Right lobe of liver (tissue), 4 donors: ENCODE measurements around the gene CCDC83.

ENCODE experiments used
- POLR2A ChIP-seq: fragments of 450-650 bp; IDR thresholded peaks from one replicate; pipeline ENCODE4 v1.6.1; 2017; ENCODE audit warnings: antibody characterized with exemption, mild to moderate bottlenecking
- TF ChIP-seq, protein P1 (sequence below), 4 donors: fragments of 200-600 bp in 3 of 4; fragments of 450-650 bp in 1 of 4; IDR thresholded peaks; one replicate each; pipeline versions ENCODE4 v1.5.1 to v1.8.0; 2016 to 2022; ENCODE audit warnings: antibody characterized with exemption in 4 of 4, mild to moderate bottlenecking in 2 of 4
- donor health status: DM: no; HTN: no; CAD: no.
- donor health status: DM: no; HTN: no; CAD: no.
- donor health status: DM: no; HTN: yes; CAD: no.

- TF ChIP-seq, protein P1, sequence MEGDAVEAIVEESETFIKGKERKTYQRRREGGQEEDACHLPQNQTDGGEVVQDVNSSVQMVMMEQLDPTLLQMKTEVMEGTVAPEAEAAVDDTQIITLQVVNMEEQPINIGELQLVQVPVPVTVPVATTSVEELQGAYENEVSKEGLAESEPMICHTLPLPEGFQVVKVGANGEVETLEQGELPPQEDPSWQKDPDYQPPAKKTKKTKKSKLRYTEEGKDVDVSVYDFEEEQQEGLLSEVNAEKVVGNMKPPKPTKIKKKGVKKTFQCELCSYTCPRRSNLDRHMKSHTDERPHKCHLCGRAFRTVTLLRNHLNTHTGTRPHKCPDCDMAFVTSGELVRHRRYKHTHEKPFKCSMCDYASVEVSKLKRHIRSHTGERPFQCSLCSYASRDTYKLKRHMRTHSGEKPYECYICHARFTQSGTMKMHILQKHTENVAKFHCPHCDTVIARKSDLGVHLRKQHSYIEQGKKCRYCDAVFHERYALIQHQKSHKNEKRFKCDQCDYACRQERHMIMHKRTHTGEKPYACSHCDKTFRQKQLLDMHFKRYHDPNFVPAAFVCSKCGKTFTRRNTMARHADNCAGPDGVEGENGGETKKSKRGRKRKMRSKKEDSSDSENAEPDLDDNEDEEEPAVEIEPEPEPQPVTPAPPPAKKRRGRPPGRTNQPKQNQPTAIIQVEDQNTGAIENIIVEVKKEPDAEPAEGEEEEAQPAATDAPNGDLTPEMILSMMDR (IDR thresholded peaks at IDR 0.05) = no peak
- TF ChIP-seq POLR2A = no peak
Measured at GRCh38 chr11:85821636-85822035, 33.5 kb upstream of the CCDC83 start.
